ENCODE data around the gene MUC6. TPM values are rescaled to one million over a fixed set of nuclear protein-coding genes. Genes with fewer than 3 reads are reported as not detected.
A peak's percentile ranks its signal among the peaks of the same experiment; 100 is the strongest.

The MUC6 gene
- total RNA-seq, 1 donor from 2014 or later = not detected

GRCh38 chr11:1074244-1075221 lies 38.0 kb upstream of the MUC6 start, which contains the start of gene MUC2:
Gene MUC2 (plus strand): TSS chr11:1074874.
- TF ChIP-seq, protein P1, sequence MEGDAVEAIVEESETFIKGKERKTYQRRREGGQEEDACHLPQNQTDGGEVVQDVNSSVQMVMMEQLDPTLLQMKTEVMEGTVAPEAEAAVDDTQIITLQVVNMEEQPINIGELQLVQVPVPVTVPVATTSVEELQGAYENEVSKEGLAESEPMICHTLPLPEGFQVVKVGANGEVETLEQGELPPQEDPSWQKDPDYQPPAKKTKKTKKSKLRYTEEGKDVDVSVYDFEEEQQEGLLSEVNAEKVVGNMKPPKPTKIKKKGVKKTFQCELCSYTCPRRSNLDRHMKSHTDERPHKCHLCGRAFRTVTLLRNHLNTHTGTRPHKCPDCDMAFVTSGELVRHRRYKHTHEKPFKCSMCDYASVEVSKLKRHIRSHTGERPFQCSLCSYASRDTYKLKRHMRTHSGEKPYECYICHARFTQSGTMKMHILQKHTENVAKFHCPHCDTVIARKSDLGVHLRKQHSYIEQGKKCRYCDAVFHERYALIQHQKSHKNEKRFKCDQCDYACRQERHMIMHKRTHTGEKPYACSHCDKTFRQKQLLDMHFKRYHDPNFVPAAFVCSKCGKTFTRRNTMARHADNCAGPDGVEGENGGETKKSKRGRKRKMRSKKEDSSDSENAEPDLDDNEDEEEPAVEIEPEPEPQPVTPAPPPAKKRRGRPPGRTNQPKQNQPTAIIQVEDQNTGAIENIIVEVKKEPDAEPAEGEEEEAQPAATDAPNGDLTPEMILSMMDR (IDR thresholded peaks at IDR 0.05) = no peak
- H3K4me3 Mint-ChIP-seq (ENCODE audit: unreplicated experiment) = no peak within 1 kb of the TSS
- no peaks in the 10 kb centered on the region for H3K9me3 Mint-ChIP-seq (ENCODE audit: low read depth)
- no peaks in the 10 kb centered on the region for H3K36me3 Mint-ChIP-seq (ENCODE audit: low read depth)
- H3K27ac Mint-ChIP-seq (ENCODE audit: unreplicated experiment) = no peak within 1 kb of the TSS
- peak; percentile 90 for DNase-seq (ENCODE audit: low spot score)
- no peaks in the 10 kb centered on the region for H3K4me1 Mint-ChIP-seq (ENCODE audit: low read depth)
- H3K27me3 Mint-ChIP-seq (ENCODE audit: low read depth) = peaks cover 4% of the 10 kb centered on the region

- DNase-seq (ENCODE audit: low spot score) = peak; percentile 62
- Mint-ChIP-seq H3K9me3 (ENCODE audit: low read depth) (no peaks in the 10 kb centered on the region), H3K27me3 (ENCODE audit: low read depth) (peaks cover 5% of the 10 kb centered on the region), H3K36me3 (ENCODE audit: low read depth) (no peaks in the 10 kb centered on the region), H3K4me3 (ENCODE audit: unreplicated experiment) (no peak overlapping the region), H3K4me1 (ENCODE audit: low read depth) (no peaks in the 10 kb centered on the region), H3K27ac (ENCODE audit: unreplicated experiment) (no peak overlapping the region)
- TF ChIP-seq, protein P1 (IDR thresholded peaks at IDR 0.05) = no peak
Observed at GRCh38 chr11:1073851-1074243, 37.3 kb upstream of the MUC6 start.

- H3K27ac Mint-ChIP-seq (ENCODE audit: unreplicated experiment) = no peak overlapping the region
- peak; percentile 90 for DNase-seq (ENCODE audit: low spot score)
- H3K4me3 Mint-ChIP-seq (ENCODE audit: unreplicated experiment) = no peak overlapping the region
- H3K4me1 Mint-ChIP-seq (ENCODE audit: low read depth) = no peaks in the 10 kb centered on the region
- TF ChIP-seq, protein P1 (IDR thresholded peaks at IDR 0.05) = no peak
- no peaks in the 10 kb centered on the region for H3K9me3 Mint-ChIP-seq (ENCODE audit: low read depth)
- H3K27me3 Mint-ChIP-seq (ENCODE audit: low read depth) = peaks cover 9% of the 10 kb centered on the region
- no peaks in the 10 kb centered on the region for H3K36me3 Mint-ChIP-seq (ENCODE audit: low read depth)
Observed at GRCh38 chr11:1073261-1073724, 36.8 kb upstream of the MUC6 start.

- peak; percentile 83 for DNase-seq (ENCODE audit: low spot score)
- Mint-ChIP-seq H3K27me3 (ENCODE audit: low read depth) (peaks cover 13% of the 10 kb centered on the region), H3K9me3 (ENCODE audit: low read depth) (no peaks in the 10 kb centered on the region), H3K27ac (ENCODE audit: unreplicated experiment) (no peak overlapping the region), H3K4me3 (ENCODE audit: unreplicated experiment) (no peak overlapping the region), H3K4me1 (ENCODE audit: low read depth) (no peaks in the 10 kb centered on the region), H3K36me3 (ENCODE audit: low read depth) (no peaks in the 10 kb centered on the region)
- TF ChIP-seq, protein P1 (IDR thresholded peaks at IDR 0.05) = no peak
Observed at GRCh38 chr11:1072821-1073231, 36.3 kb upstream of the MUC6 start.

DNA sequence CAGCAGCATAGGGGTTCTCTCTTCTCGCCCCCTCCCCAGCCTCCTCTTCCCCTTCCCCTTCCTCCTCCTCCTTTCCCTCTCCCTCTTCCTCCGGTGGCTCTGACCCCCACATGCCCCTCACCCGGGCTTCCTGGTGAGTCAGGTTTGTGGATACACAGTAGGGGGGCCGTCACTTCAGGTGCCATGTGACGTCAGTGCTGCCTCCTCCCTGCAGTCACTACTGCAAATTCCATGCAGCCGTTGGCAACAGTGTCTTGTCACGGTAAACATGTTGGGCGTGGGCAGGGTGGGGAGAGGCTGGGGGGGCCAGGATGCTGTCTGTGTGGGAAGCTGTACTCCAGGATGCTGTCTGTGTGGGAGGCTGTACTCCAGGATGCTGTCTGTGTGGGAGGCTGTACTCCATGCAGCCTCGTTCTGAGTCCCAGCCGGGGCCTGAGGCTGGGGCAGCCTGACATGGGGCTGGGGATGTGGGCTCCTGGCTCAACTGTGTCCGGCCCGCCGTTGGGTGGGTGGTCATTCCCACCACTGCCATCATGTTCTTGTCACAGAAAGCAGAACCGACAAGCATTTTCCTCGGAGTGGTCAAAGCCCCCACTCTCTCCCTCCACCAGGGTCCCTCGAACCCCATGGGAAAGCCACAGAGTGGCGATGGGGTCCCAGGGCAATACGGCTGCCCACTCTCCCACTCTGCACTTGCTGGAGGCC lies 35.8 kb upstream of the MUC6 start:
- H3K27me3 Mint-ChIP-seq (ENCODE audit: low read depth) = peaks cover 16% of the 10 kb centered on the region
- no peak overlapping the region for H3K27ac Mint-ChIP-seq (ENCODE audit: unreplicated experiment)
- no peak overlapping the region for H3K4me3 Mint-ChIP-seq (ENCODE audit: unreplicated experiment)
- peak; percentile 59 for DNase-seq (ENCODE audit: low spot score)
- H3K9me3 Mint-ChIP-seq (ENCODE audit: low read depth) = no peaks in the 10 kb centered on the region
- H3K4me1 Mint-ChIP-seq (ENCODE audit: low read depth) = no peaks in the 10 kb centered on the region
- TF ChIP-seq, protein P1 (IDR thresholded peaks at IDR 0.05) = no peak
- H3K36me3 Mint-ChIP-seq (ENCODE audit: low read depth) = no peaks in the 10 kb centered on the region

Data from chondrocyte (in vitro differentiated cells).